GM12801 (cell line): Measurements from ENCODE around the gene ANXA6.

Experiments used
- CTCF ChIP-seq: IDR thresholded peaks from one replicate; pipeline ENCODE4 v1.5.1; 2011; ENCODE audit warnings: control low read depth; ENCODE audit not compliant: insufficient read length; ENCODE audit errors: extremely low read depth

The ANXA6 gene

GRCh38 chr5:151184316-151185042 lies 26.9 kb upstream of the ANXA6 start:
- no peak for TF ChIP-seq CTCF

- TF ChIP-seq CTCF: no peak
Measured at GRCh38 chr5:151183456-151184245, 26.1 kb upstream of the ANXA6 start.

- TF ChIP-seq CTCF: no peak
Measured at GRCh38 chr5:151182976-151183375, 25.4 kb upstream of the ANXA6 start.

GRCh38 chr5:151182524-151182900 lies 24.9 kb upstream of the ANXA6 start:
- no peak for TF ChIP-seq CTCF

GRCh38 chr5:151181818-151182523 lies 24.4 kb upstream of the ANXA6 start:
- TF ChIP-seq CTCF: no peak

GRCh38 chr5:151180291-151180690 lies 22.7 kb upstream of the ANXA6 start:
- no peak for TF ChIP-seq CTCF

- no peak for TF ChIP-seq CTCF
Measured at GRCh38 chr5:151179489-151179840, 21.9 kb upstream of the ANXA6 start.
